ENCODE results near the gene LYL1.

The LYL1 gene

GRCh38 chr19:13095393-13095784, 7.3 kb downstream of the LYL1 start:
- in situ Hi-C loops (cut with HindIII; ENCODE audit: low sequenced_read_pairs) = no loop called here
- no peak for DNase-seq (ENCODE audit: low read depth, low spot score)
- no peak overlapping the region for H3K4me3 ChIP-seq (ENCODE audit: low read depth, low read length)
- TF ChIP-seq CTCF (IDR thresholded peaks at IDR 0.05; ENCODE audit: low read depth, low read length) = no peak

DNA sequence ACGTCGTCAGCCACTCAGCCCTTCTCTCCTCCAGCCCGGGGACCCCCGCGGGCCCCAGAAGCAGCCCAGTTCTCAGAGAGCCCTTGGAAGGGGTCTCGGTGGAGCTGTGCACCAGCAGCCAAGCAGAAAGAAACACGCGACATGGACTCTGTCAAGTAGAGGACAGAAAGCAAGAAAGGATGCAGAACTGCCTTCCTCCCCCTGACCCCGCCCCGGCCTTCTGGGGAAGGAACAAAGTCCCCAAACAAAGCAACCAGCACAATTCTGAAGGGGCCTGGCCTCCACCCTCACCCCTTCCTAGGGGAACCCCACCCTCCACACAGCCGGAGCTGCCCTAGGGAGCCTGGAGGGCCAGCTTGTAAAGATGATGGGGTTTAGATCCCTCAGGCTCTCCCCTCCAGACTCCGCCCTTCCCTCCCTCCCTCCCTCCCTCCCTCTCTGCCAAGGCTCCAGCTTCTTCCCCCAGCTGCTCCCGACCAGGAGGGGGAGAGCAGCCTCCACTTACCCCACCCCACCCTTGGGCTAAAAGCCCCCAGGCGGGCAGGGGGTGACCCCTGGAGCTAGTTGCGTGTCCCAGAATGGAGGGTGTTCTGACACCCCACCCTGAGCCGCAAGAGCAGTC, 7.8 kb downstream of the LYL1 start:
- no peak for DNase-seq (ENCODE audit: low read depth, low spot score)
- in situ Hi-C loops (cut with HindIII; ENCODE audit: low sequenced_read_pairs) = no loop called here
- no peak for TF ChIP-seq CTCF (IDR thresholded peaks at IDR 0.05; ENCODE audit: low read depth, low read length)
- no peak overlapping the region for H3K4me3 ChIP-seq (ENCODE audit: low read depth, low read length)

DNA sequence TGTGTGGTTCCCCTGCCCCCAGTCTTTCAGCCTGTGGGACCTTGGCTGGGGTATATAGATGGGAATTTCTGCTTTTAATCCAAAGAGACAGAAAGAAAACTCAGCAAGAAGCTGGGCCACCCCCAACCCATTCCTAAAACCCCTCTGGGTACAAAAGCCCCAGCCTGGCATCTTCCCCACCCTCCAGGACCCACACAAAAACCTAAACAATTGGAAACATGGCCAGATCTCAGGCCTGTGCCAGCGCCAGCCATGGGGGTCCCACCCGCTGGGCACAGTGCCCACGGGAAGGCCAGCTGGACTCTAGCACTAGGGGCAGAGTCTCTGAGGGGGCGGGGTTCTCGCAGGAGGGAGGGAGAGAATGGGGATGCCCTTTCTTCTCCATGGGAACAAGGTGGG, 8.6 kb downstream of the LYL1 start:
- H3K4me3 ChIP-seq (ENCODE audit: low read depth, low read length) = no peak overlapping the region
- no peak for TF ChIP-seq CTCF (IDR thresholded peaks at IDR 0.05; ENCODE audit: low read depth, low read length)
- no peak for DNase-seq (ENCODE audit: low read depth, low spot score)
- in situ Hi-C loops (cut with HindIII; ENCODE audit: low sequenced_read_pairs) = no loop called here

DNA sequence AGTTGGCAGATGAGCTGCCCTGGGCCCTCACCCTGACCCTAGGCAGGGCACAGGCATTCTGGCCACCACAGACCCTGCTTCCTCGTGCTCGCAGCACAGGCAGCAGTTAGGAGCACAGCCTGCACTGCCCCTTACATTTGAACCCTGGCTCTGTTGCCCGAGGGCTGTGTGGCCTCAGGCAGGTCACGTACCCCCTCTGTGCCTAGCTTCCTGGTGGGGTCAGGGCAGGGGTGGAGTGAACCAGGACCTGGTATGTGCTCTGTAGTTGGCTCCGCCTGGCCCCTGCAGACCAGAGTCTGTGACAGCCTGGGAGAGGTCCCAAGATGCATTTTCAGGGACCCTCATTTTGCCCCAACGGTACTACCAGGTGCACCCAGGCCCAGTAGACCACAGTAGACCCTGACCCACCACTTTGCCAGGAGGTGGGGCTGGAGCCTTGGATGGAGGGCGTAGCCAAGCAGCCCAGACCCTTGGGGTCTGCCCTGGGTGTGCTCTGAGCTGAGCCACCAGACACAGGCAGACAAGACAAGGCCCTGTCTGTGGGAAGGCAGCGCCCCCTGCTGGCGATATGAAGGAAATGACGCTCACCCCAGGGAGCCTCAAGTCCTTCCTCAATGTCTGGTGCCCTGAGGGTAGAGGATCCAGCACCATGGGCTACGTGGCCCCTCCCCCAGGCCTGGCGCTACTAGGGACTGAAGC, 9.1 kb downstream of the LYL1 start:
- in situ Hi-C loops (cut with HindIII; ENCODE audit: low sequenced_read_pairs) = no loop called here
- H3K4me3 ChIP-seq (ENCODE audit: low read depth, low read length) = no peak overlapping the region
- DNase-seq (ENCODE audit: low read depth, low spot score) = peak; percentile 89
- peak; percentile 78 for TF ChIP-seq CTCF (IDR thresholded peaks at IDR 0.05; ENCODE audit: low read depth, low read length)

GRCh38 chr19:13092606-13093235, 9.9 kb downstream of the LYL1 start:
- in situ Hi-C loops (cut with HindIII; ENCODE audit: low sequenced_read_pairs) = no loop called here
- no peak overlapping the region for H3K4me3 ChIP-seq (ENCODE audit: low read depth, low read length)
- no peak for TF ChIP-seq CTCF (IDR thresholded peaks at IDR 0.05; ENCODE audit: low read depth, low read length)
- DNase-seq (ENCODE audit: low read depth, low spot score) = peak; percentile 81

DNA sequence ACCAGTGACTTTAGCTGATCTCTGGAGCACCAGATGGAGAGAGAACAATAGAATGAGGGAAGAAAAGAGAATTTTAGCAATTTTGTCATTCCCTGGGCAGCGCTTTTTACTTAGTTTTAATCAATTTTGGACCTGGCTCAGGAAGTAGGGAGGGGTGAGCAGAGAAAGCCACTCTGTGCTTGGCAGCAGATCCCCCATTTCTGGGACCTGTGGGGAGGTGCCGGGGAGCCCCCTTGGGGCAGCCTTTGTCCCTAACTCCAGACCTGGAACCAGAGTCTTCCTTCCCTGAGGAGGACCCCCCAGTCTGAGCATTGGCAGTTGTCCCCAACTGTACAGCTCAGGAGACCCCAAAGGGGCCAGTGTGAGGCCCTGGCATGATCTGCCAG, 10.5 kb downstream of the LYL1 start:
- no peak for TF ChIP-seq CTCF (IDR thresholded peaks at IDR 0.05; ENCODE audit: low read depth, low read length)

More for the DNA sequence above, 10.5 kb downstream of the LYL1 start:
- H3K4me3 ChIP-seq (ENCODE audit: low read depth, low read length) = no peak overlapping the region
- in situ Hi-C loops (cut with HindIII; ENCODE audit: low sequenced_read_pairs) = no loop called here
- DNase-seq (ENCODE audit: low read depth, low spot score) = no peak

All from astrocyte of the spinal cord (primary cell).